Thyroid gland (tissue), 4 donors: Measurements from ENCODE around the gene EPS8. TPM values are rescaled to one million over a fixed set of nuclear protein-coding genes. Genes with fewer than 3 reads are reported as not detected.
"Not testable (repeated sequence)": the region's sequence is repeated elsewhere in the genome, so short reads cannot be mapped to it uniquely, and the experiment has no call there.

ENCODE experiments used
- DNase-seq, 2 donors: peaks; one replicate each; pipeline ENCODE4 v3.0.0-alpha.2; 2019
- H3K27ac ChIP-seq, 3 donors: fragments of 200-600 bp; sonication (generic); 1 replicate in 2 of 3; 2 replicates in 1 of 3; pipeline ENCODE4 v1.5.1; 2016 to 2019; ENCODE audit warnings: mild to moderate bottlenecking in 1 of 3, moderate library complexity in 1 of 3
- H3K27me3 ChIP-seq: fragments of 200-600 bp; sonication (generic); one replicate; pipeline ENCODE4 v1.5.1; 2019
- H3K36me3 ChIP-seq, 2 donors: fragments of 200-600 bp; sonication (generic); one replicate each; pipeline ENCODE4 v1.5.1; 2016 to 2019
- H3K4me1 ChIP-seq, 2 donors: fragments of 200-600 bp; sonication (generic); one replicate each; pipeline ENCODE4 v1.5.1; 2017 to 2019
- H3K4me3 ChIP-seq, 3 donors: fragments of 200-600 bp; sonication (generic); replicated peaks in 1 of 3; 1 replicate in 2 of 3; 2 replicates in 1 of 3; pipeline ENCODE4 v1.5.1; 2016; ENCODE audit warnings: mild to moderate bottlenecking in 1 of 3
- H3K9me3 ChIP-seq: fragments of 200-600 bp; sonication (generic); one replicate; pipeline ENCODE4 v1.5.1; 2017
- CTCF ChIP-seq, 6 experiments: fragments of 200-600 bp in 3 of 6; fragments of 450-650 bp in 3 of 6; sonication (generic) in 3 of 6; IDR thresholded peaks; one replicate each; pipeline ENCODE4 v1.5.1; 2016 to 2019; ENCODE audit warnings: antibody characterized with exemption in 6 of 6, mild to moderate bottlenecking in 2 of 6, inconsistent platforms in 1 of 6, moderate library complexity in 1 of 6
- POLR2A ChIP-seq, 2 donors: fragments of 450-650 bp; IDR thresholded peaks; one replicate each; pipeline ENCODE4 v1.6.1; 2017; ENCODE audit warnings: antibody characterized with exemption in 2 of 2, mild to moderate bottlenecking in 2 of 2, moderate library complexity in 1 of 2
- WGBS, 2 donors: methylation state at CpG; one replicate each; pipeline ENCODE4 v1.1.5; 2017; 5-methylcytosine and 5-hydroxymethylcytosine counted together
- intact Hi-C: fragments of 100-400 bp; cut with DNase I; formaldehyde crosslinking; loops from one replicate; pipeline ENCODE4 v1.15.1; 2023
- total RNA-seq, 4 donors: library from RNA; depleted of rRNA; stranded (reverse); fragments of >200 nt; gene quantifications; one replicate each; pipeline ENCODE4 v1.2.3, GENCODE V29; 2016

The EPS8 gene
- total RNA-seq, 4 donors from 2014 or later = 78.0 to 127 (median 110) TPM

- no peak for DNase-seq
- Histone ChIP-seq H3K27ac (no peak overlapping the region), H3K36me3 (no peaks in the 10 kb centered on the region), H3K27me3 (no peaks in the 10 kb centered on the region), H3K4me1 (peaks cover 7% of the 10 kb centered on the region in 2 donors), H3K9me3 (no peaks in the 10 kb centered on the region), H3K4me3 (no peak overlapping the region)
- intact Hi-C loops = no loop called here
- no peak for TF ChIP-seq CTCF (IDR thresholded peaks at IDR 0.05)
- TF ChIP-seq POLR2A (IDR thresholded peaks at IDR 0.05) = no peak
- 45 to 51% methylated on average over 1 of the region's 1 CpG for WGBS, 2 donors
Measured at GRCh38 chr12:15756822-15757221, 32.4 kb downstream of the EPS8 start.

- Histone ChIP-seq H3K36me3 (no peaks in the 10 kb centered on the region), H3K27ac (no peak overlapping the region), H3K9me3 (no peaks in the 10 kb centered on the region), H3K27me3 (no peaks in the 10 kb centered on the region), H3K4me1 (peaks cover 7 to 11% of the 10 kb centered on the region in 2 donors), H3K4me3 (no peak overlapping the region)
- WGBS, 2 donors = 67 to 75% methylated on average over 2 of the region's 2 CpGs
- intact Hi-C loops = no loop called here
- no peak for TF ChIP-seq POLR2A (IDR thresholded peaks at IDR 0.05)
- no peak for TF ChIP-seq CTCF (IDR thresholded peaks at IDR 0.05)
- no peak for DNase-seq
Measured at GRCh38 chr12:15754233-15754632, 35.0 kb downstream of the EPS8 start.

- no peaks in the 10 kb centered on the region for H3K9me3 ChIP-seq
- H3K27ac ChIP-seq = no peak overlapping the region
- intact Hi-C loops = no loop called here
- peaks cover 4 to 11% of the 10 kb centered on the region in 2 donors for H3K4me1 ChIP-seq
- no peak overlapping the region for H3K4me3 ChIP-seq
- H3K36me3 ChIP-seq = no peaks in the 10 kb centered on the region
- TF ChIP-seq CTCF (IDR thresholded peaks at IDR 0.05) (no peak), POLR2A (IDR thresholded peaks at IDR 0.05) (no peak)
- no peaks in the 10 kb centered on the region for H3K27me3 ChIP-seq
- no peak for DNase-seq
Measured at GRCh38 chr12:15752785-15753184, 36.4 kb downstream of the EPS8 start.

- H3K27ac ChIP-seq = no peak overlapping the region
- H3K4me1 ChIP-seq = peaks cover 0 to 11% of the 10 kb centered on the region in 2 donors
- H3K27me3 ChIP-seq = no peaks in the 10 kb centered on the region
- TF ChIP-seq POLR2A (IDR thresholded peaks at IDR 0.05) (no peak), CTCF (IDR thresholded peaks at IDR 0.05) (no peak)
- H3K9me3 ChIP-seq = no peaks in the 10 kb centered on the region
- H3K36me3 ChIP-seq = no peaks in the 10 kb centered on the region
- WGBS, 2 donors = 70 to 73% methylated on average over 2 of the region's 2 CpGs
- no peak overlapping the region for H3K4me3 ChIP-seq
- intact Hi-C loops = no loop called here
- no peak for DNase-seq
Measured at GRCh38 chr12:15751741-15752140, 37.4 kb downstream of the EPS8 start.

- H3K9me3 ChIP-seq = no peaks in the 10 kb centered on the region
- H3K27ac ChIP-seq = no peak overlapping the region
- no peaks in the 10 kb centered on the region for H3K27me3 ChIP-seq
- no peaks in the 10 kb centered on the region for H3K36me3 ChIP-seq
- intact Hi-C loops = no loop called here
- TF ChIP-seq CTCF (IDR thresholded peaks at IDR 0.05) (no peak), POLR2A (IDR thresholded peaks at IDR 0.05) (no peak)
- H3K4me1 ChIP-seq = peaks cover 0 to 10% of the 10 kb centered on the region in 2 donors
- no peak overlapping the region for H3K4me3 ChIP-seq
- DNase-seq = no peak
- 35 to 48% methylated on average over 4 of the region's 4 CpGs for WGBS, 2 donors
Measured at GRCh38 chr12:15749937-15750336, 39.3 kb downstream of the EPS8 start.

GRCh38 chr12:15741870-15742269 lies 47.3 kb downstream of the EPS8 start:
- H3K9me3 ChIP-seq, intact Hi-C loops, DNase-seq, H3K27ac ChIP-seq, H3K27me3 ChIP-seq, H3K4me3 ChIP-seq, H3K4me1 ChIP-seq, H3K36me3 ChIP-seq: not testable (repeated sequence)
- WGBS, 2 donors = 99% methylated on average over 3 of the region's 3 CpGs
